Peyer's patch (tissue), 4 donors: ENCODE measurements around the gene DDX19B.

Experiments used
- POLR2A ChIP-seq, 2 donors: fragments of 450-650 bp; IDR thresholded peaks; one replicate each; pipeline ENCODE4 v1.5.1; 2017; ENCODE audit warnings: antibody characterized with exemption in 2 of 2, mild to moderate bottlenecking in 2 of 2, moderate library complexity in 2 of 2
- TF ChIP-seq, protein P1 (sequence below), 6 experiments: fragments of 450-650 bp in 4 of 6; fragments of 200-600 bp in 2 of 6; sonication (generic) in 1 of 6; IDR thresholded peaks; one replicate each; pipeline ENCODE4 v1.5.1; 2017 to 2019; ENCODE audit warnings: antibody characterized with exemption in 6 of 6, mild to moderate bottlenecking in 3 of 6, moderate library complexity in 1 of 6

DNA sequence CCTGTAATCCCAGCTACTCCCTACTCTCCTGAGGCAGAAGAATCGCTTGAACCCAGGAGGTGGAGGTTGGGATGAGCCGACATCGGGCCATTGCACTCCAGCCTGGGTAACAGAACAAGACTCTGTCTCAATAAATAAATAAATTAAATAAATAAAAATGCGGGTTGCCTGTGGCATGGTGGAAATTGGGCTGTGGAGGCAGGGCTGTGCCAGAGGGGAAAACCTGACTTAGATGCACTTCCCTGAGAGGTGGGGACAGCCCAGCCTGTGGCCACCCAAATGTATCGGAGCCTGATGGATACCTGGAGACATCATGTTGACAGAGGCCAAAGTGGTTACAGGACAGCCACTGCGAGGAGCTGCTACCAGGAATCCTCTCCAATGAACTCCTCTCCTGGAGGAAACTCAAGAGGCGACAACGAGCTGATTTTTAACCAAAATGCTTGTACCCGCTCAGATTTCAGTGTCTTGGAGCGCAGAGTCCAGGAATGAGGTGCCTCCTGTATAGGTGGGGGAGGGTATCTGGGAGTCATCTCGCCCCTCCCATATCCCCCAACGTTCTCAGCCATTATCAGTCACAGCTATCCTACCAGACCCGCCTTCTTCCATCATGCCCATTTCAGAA is 80.0 kb downstream of the DDX19B start:
- TF ChIP-seq, protein P1, sequence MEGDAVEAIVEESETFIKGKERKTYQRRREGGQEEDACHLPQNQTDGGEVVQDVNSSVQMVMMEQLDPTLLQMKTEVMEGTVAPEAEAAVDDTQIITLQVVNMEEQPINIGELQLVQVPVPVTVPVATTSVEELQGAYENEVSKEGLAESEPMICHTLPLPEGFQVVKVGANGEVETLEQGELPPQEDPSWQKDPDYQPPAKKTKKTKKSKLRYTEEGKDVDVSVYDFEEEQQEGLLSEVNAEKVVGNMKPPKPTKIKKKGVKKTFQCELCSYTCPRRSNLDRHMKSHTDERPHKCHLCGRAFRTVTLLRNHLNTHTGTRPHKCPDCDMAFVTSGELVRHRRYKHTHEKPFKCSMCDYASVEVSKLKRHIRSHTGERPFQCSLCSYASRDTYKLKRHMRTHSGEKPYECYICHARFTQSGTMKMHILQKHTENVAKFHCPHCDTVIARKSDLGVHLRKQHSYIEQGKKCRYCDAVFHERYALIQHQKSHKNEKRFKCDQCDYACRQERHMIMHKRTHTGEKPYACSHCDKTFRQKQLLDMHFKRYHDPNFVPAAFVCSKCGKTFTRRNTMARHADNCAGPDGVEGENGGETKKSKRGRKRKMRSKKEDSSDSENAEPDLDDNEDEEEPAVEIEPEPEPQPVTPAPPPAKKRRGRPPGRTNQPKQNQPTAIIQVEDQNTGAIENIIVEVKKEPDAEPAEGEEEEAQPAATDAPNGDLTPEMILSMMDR (IDR thresholded peaks at IDR 0.05): no peak
- no peak for TF ChIP-seq POLR2A (IDR thresholded peaks at IDR 0.05)
